ENCODE data around the gene RHEBL1. TPM values are rescaled to one million over a fixed set of nuclear protein-coding genes. Genes with fewer than 3 reads are reported as not detected.
"Not testable (repeated sequence)": the region's sequence is repeated elsewhere in the genome, so short reads cannot be mapped to it uniquely, and the experiment has no call there.

Gene RHEBL1
- polyA plus RNA-seq, 4 donors: 1.5 to 2.2 (median 2.1) TPM

DNA sequence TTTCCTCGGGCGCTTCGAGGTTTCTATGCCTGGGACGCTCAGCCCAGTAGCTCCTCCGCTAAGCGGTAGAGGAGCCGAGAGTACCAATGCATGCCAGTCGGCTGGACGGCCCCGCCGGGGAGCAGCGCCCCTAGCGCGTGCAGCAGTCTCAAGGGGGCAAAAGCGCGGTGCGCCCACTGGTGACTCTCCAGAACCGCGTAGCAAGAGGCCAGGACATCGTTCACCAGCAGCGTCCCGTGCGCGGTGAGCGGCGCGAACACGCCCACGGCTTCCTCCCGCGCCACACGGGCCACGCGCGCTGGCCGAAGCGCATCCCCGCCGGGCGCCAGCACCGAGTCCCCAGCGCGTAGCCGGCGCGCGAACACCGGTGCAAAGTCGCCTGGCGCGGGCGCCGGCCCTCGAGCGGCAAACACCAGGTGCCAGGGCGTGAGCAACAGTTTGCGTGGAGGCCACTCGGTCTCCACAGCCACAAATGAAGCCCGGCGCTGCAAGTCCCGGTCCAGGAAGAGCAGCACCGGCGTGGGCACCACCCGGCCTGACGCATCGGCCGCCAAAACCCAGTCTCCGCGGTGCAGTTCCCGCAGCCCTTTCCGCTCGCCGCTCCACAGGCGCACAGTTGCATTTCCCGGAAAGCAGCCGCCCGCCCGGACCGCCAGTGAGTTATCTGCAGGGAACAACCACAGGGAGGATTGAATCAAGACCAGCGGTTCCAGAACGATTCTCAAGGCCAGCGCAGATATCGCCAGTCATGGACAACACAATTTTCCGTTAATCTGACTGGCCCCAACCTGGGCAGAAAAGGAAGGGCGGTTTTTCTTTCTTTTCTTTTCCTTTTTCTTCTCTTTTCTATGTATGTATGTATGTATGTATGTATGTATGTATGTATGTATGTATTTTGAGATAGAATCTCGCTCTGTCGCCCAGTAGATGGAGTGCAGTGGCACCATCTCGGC is 20.3 kb upstream of the RHEBL1 start:
- DNase-seq (ENCODE audit: low read depth in 4 of 4, low spot score in 3 of 4): no peak

DNA sequence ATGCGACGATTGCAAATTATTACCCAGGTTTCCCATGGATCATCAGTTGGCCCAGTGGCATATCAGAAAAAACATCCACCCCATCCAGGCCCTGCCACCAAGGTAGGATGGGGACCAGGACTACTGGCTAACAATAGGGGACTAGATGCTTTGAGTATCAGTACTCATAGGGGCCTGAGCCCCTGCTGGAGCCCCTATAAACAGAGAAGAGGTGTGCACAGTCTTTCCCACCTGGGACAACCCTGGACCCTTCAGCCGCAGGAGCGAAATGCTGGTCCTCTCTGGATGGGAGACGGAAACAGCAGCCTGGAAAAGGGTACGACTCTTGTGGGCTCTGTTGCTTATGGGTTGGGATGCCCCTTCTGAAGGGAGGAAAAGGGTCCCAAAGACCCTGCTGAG is 19.2 kb upstream of the RHEBL1 start:
- no peak for DNase-seq (ENCODE audit: low read depth in 4 of 4, low spot score in 3 of 4)

DNA sequence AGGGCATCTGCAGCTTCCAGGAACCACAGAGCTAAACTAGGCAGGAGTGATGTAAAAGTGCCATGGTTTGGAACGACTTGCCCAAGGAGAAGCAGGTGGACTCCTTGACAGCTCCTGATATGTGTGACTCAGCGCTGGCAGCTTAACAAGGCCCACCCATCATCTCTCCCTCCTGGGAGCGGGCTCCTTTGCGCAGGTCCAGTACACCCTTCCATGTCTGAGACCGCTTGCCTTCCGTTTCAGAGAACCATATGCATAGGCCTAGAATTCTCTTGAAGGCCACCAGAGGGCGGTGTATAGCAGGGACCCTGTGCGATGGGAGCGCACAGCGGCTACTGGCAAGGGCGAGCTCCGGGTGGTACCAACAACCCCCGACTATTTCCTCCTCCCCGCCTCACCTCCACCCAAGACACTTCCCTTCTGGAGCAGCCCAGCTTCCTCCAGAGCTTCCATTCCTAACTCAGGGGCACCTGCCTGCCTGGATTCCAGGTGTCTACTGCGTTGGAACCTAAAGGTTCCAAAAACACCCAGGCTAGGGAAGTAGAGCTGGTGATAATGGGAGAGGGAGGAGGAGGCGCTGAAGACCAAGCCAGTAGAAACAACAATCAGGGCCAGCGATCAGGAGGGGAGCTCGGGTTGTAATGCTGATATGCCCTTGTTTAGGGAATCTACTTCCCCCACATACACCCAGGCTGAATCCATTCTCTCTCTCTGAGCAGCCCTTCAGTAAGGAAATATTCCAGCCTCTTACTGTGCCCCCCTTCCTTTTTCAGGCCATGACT is 18.6 kb upstream of the RHEBL1 start:
- DNase-seq (ENCODE audit: low read depth in 4 of 4, low spot score in 3 of 4): no peak

DNA sequence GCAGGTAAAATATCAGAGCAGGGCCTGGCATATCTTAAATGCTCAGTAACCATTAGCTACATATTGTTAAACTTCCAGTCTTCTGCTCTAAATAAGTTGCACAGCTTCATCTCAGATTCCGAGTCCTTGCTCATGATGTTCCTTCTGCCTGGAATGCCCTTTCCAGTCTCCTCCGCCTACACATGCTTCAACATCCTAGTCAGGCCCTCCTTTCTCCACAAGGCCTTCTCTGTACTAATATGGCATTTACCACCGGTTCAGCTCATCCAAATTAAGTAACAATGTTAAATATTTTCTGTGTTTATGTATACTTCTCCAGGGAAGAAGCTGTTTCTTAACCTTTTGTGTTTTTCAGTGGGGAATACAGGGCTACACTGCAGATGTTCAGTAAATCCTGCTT is 16.3 kb upstream of the RHEBL1 start:
- DNase-seq (ENCODE audit: low read depth in 4 of 4, low spot score in 3 of 4): no peak

DNA sequence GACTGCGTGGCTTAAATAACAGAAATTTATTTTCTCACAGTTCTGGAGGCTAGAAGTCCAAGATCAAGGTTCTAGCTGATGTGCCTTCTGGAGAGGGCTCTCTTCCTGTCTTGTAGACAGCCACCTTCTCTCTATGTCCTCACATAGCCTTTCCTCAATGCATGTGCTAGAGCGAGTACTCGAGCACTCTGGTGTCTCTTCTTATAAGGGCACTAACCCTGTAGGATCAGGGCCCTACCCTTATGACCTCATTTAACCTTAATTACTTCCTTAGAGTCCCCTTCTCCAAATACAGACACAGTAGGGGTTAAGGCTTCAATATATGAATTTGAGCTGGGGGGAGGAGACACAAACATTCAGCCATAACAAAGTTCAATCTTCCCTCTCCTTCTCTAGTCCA is 14.7 kb upstream of the RHEBL1 start:
- no peak for DNase-seq (ENCODE audit: low read depth in 4 of 4, low spot score in 3 of 4)

DNA sequence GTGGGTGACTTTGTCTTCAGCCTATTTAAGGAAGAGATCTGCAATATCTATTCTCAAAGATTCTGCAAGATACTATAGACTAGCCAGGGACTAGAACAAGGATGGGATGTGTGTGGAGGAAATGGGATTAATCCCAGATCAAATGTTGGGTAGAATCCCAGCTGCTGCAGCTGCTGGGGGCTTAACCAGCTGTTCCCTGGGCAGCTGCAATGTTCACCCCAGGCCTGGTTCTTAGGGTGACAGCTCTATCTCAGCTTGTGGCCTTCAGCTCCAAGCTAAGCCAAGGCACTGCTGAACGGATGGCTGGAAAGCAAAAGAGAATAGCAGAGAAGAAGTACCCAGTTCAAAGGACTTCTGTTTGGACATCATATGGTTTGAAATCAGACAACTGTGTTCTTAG is 10.0 kb upstream of the RHEBL1 start:
- DNase-seq (ENCODE audit: low read depth in 4 of 4, low spot score in 3 of 4): no peak

DNA sequence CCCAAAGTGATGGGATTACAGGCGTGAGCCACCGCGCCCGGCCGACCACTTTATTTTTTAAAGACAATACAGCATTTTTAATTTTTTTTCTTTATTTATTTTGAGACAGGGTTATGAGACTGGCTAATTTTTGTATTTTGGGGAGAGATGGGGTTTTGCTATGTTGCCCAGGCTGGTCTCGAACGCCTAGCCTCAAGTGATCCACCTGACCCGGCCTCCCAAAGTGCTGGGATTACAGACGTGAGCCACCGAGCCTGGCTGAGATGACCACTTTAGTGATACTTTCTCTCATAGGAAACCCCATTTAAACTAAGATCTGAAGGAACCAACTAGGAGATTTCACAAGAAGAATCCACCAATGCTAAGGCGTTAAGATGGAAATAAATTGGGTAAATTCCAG is 1.2 kb upstream of the RHEBL1 start:
- DNase-seq (ENCODE audit: low read depth in 4 of 4, low spot score in 3 of 4): no peak

DNA sequence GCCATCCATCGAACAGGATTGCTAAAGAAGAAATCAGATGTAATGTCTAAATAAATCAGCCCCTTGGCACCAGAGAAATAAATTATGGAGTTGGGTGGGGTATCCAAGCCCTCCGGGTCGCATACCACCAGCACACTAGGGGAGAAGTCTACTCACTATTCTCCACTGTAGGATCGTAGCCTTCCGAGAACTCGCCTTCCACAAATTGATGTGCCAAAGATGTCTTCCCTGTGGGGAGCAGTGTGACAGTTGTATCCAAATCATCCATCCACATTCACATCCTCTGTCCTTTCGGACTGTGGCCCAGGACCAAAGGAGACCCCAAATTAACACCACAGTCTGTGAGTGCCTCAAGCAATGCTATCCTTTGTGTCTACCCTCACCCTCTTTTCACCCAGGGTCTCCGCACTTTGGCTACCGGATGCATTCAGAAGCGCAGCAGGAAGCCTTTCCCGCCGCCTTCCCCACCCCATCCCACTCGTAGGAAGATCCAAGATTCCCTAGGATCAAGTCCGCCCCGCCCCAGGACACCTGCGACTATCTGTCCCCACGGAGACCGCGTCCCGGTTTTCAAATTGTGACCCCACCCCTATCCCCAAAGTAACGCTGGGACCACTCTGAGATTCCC is 786 bp downstream of the RHEBL1 start:
- no peak for DNase-seq (ENCODE audit: low read depth in 4 of 4, low spot score in 3 of 4)

DNA sequence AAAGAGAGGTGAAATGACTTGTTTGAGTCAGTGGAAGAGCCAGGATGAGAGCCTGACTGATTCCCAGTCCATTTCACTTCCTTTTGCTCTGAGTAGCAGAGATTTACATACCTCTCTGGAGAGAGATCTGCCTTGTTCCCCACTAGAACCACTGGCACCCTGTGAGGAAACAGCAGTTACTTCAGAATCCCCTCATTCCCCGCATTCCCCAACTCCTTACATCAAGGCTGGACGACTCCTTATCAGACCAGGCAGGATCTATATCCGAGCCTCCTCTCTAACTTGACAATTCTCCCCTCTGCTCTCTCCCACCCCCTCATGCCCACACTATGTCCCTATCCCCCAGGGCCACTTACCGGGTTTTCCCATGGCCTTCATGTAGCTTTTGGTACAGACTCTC is 3.7 kb downstream of the RHEBL1 start:
- no peak for DNase-seq (ENCODE audit: low read depth in 4 of 4, low spot score in 3 of 4)

DNA sequence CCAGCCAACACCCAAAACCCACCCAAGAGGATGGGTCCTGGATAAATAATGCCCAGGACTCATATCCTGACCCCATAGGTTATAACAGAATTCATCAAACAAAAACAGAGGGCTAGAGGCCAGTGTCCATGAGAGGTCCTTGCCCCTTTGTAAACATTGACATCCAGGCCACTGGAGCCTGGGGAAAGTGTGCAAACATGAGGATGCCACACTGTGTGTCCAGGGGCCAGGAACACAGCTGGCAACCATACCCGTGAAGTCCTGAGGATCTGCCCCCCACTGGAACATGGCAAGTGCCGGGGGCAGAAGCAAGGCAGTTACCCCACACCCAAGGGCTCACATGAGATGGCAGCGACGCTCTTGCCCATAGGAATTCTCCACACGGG is 5.0 kb downstream of the RHEBL1 start:
- no peak for DNase-seq (ENCODE audit: low read depth in 4 of 4, low spot score in 3 of 4)

DNA sequence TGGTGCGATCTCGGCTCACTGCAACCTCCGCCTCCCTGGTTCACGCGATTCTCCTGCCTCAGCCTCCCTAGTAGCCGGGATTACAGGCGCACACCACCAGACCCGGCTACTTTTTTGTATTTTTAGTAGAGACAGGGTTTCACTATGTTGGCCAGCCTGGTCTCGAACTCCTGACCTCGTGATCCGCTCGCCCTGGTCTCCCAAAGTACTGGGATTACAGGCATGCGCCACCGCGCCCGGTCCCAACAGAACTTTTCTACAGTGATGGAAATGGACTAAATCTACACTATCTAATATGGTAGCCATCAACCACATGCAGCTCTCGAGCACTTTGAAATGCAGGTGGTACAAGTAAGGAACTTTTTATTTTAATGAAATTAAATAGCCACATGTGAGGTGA is 7.9 kb downstream of the RHEBL1 start:
- not testable (repeated sequence) for DNase-seq (ENCODE audit: low read depth in 4 of 4, low spot score in 3 of 4)

DNA sequence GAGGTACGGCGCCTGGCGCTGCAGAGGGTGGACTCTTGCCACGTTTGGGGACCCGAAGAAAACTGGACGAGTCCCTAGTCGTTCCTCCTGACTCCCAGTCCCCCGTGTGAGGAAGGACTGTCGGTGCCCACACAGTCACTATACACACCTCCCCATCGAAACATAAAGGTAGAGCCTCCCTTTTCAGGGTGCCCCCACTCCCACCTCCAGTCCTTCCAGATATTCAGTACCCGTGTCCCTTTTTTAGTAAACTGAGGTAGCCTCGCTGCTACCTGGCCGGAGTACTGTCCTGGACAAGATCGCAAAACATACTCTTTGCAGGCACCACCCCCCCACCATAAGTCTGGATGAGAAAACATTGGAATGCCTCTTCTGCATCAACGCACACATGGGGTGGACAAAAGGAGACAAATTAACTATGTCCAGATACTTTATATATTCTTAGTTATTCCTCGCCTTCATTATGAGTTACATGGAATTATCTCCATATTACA is 8.6 kb downstream of the RHEBL1 start:
- no peak for DNase-seq (ENCODE audit: low read depth in 4 of 4, low spot score in 3 of 4)

DNA sequence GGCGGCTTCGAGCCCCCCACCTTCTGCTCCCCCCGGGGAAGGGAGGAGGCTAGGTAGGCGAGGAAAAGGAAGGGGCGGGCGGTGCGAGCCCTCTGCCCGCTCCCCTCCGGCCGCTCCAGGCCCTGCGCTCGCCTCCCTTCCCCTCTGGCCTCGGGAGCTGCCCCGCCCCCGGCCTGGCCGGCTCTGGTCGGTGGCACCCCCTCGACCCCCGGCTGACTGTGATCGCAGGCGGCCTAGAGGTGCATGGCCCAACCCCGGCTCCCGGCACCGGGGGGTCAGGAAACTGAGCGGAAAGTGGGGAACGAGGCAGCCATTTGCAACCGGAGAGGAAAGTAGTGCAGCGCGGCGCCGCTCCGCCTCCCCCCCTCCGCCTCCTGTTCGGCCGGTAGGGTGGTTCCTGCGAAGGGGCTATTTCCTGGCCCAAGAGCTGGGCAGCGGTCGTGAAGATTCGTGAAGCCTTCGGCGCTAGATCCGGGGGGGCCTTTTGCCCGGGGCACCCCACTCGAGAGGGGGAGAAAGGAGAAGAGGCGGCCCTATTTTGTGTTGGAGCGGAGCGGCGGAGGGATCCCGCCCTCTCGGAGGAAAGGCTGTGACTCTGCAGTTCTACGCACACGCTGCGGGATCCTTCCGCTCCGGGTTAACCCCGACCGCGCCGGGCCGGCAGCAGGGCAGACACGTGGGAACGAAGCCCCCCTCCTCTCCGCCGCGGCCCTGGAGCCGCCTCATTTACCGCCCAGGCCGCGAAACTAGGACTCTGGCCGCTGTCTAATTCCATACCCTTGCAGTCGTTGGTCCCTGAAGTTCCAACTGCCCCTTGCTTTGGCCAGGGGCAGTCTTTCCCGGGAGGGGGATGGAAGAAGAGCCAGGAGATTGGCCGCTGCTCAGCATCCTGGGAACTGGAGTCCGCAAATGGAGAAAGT is 9.3 kb downstream of the RHEBL1 start, which contains the start of gene KMT2D:
KMT2D (minus strand) TSS at position 558 of the 920 bp plus-strand sequence. CDS start 5,470 bp downstream, outside the sequence.
- DNase-seq (ENCODE audit: low read depth in 4 of 4, low spot score in 3 of 4): peak; percentile 92 to 93 (median 93)

DNA sequence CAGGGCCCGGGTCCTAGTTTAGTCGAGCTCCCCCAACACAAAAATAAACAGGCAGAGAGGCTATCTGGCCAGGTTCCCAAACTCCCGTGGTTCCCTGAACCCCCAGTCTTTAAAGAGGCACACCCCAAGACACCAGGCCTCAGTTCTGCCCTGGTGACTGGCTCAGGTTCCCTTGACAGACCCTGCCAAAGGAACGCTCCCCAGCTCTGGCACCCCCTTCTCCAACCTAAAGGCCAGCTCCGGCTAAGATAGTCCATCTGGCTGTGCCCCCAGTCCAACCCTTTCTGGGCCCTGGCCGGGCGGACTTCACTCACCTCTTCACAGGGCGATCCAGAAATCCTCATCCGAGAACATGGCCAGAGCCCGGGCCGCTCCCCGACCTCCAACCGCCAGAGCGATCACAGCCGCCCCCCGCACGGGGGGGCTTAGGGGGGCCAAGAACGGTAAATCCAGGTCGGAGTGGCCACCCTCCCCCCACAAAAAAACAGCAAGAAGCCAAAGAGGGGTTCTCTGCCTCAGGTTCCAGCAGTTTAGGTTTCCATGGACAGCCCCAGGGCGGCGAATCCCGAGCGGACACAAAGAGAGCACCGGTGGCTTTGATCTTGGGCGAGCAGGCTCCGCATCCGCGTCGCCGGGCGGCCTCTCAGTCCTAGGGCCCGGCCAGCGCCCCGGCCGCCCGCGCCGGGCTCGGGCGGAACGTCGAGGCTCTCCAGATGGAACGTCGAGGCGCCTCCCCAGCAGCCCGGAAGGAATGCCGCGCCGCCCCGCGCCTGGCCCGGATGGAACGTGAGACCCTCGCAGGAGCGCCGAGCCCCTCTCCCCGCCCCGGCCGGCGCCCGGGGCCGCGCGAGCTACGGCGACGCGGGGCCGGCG is 10.2 kb downstream of the RHEBL1 start:
- no peak for DNase-seq (ENCODE audit: low read depth in 4 of 4, low spot score in 3 of 4)

DNA sequence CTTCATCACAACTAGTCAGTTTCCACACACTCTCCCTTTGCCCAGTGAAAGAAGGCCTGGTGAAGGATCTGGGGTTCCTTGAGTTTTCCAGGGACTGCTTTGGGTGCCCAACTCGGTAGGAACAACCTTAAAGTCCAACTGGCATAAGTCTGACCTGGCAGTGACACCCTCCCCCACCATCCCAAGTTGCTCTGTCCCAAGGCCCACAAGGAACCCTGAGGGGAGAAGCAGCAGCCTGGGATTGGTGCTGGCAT is 10.8 kb downstream of the RHEBL1 start:
- no peak for DNase-seq (ENCODE audit: low read depth in 4 of 4, low spot score in 3 of 4)

DNA sequence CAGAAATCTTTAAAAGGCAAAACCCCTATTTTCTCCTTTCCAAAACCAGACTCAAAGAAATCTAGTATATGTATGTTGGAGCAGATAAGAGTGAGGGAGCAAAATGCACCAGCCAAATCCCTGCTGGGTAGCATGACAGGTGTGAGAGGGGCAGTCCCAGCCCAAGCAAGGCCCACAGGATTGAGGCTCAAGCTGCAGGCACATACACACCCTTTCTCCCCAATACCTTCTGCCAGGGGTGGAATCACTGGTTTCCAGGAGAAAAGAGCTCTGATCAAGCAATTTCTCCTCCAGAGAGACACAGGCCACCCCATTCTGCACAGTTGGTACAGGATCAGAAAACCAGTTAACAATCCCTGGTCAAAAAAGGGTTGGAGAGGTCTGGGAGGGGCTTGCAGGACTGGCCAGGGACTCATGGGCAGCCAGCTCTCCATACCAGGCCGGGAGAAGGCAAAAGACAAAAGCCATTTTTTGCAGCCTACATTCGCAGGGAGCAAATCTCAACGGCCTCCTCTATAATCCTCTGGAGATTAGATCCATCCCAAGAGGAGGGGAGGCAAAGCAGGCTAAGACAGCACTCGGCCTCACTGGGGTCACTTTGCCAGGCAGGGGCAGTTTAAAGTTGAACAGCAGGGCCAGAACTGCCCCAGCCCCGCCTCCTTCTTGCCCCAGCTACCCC is 11.3 kb downstream of the RHEBL1 start:
- DNase-seq (ENCODE audit: low read depth in 4 of 4, low spot score in 3 of 4): no peak

DNA sequence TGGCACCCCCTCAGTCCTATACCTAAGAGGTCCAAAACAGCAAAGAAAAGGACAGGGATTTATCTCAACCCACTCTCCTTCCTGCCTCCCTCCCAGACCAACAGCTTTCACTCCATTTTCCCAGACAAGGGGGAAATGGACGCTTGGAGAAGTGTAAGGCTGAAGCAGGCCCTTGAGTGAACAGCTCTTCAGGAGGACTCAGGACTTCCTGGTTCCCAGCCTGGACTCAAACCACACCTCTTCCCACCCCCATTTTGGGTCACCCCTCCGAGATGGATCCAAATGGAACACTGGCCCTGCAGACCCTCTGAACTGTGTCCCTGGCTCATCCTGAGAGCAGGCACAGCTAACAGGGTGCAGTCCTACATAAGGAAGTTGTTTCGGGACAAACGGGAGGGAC is 11.9 kb downstream of the RHEBL1 start:
- DNase-seq (ENCODE audit: low read depth in 4 of 4, low spot score in 3 of 4): no peak

DNA sequence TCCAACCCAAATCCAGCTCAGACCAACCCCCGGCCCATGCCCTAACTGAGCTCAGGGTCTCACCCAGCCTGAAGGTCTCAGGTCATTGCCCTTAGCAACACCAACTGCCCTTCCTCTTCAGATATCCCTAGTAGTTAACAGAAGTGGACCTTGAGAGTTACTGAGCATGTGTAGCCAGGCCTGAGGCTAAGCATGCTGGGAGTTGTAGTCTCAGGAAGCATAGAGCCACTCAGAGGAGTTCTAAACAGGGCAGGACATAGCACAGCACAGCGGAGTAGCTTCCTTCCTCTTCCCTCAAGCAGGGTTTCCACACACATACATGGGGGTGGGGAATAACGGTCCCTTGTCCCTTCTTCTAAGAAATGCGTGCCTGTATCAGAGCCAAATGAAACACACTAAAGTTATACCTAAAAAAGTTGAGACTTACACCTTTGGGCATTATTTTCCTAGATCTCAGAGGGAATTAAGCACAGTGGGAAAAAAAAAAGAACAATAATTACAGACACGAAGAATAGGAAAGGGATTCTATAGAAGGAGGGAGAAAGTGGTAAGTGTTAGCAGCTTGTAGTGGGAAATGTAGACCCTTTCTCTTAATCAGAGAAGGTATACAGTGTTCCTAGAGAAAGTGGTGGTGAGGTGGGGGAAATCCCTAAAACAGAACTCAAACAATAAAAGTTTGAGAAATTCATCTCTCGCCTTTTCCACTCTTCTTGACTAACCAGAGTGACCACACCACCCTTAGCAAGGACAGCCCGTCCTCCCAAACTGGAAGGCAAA is 13.6 kb downstream of the RHEBL1 start:
- DNase-seq (ENCODE audit: low read depth in 4 of 4, low spot score in 3 of 4): no peak

All from left renal pelvis (tissue), 4 donors.